ENCODE data around the gene TTC8.

DNA sequence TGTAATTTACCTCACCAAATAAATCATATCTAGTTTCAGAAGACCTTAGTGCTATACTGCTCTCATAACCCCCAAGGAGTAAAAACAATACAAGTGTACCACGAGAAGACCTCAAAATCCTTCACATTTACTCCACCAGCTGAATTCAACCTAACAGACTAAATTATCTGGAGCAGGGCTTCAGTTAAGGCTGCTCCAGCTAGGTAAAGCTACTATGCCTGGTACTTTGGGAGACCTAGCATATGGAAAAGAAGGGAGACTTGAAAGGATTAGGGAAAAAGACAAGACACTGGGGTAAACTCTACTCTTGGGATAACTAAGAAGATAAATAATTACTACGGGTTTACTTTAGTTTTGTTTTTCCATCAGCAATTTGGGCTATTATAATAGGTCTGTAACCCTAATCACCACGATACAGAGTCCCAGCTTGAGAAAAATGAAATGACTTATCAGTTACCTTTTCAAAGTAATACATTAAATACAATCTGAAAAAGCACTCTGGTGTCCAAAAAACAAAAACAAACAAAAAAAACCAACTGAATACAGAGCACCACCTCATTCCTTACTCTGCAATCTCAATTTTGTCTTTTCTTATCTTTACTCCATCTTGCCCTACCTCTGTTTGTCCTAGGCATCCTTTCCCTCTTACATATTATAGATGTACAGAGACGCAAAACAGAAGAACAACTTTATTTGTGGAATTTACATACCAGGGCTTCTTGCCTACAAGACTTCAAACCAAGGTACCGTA lies 33.8 kb upstream of the TTC8 start:
- TF ChIP-seq SIN3A (IDR thresholded peaks at IDR 0.05; ENCODE audit: borderline replicate concordance, low read depth, low read length) (no peak), JUND (IDR thresholded peaks at IDR 0.05) (no peak)
- TF ChIP-seq, protein P1, sequence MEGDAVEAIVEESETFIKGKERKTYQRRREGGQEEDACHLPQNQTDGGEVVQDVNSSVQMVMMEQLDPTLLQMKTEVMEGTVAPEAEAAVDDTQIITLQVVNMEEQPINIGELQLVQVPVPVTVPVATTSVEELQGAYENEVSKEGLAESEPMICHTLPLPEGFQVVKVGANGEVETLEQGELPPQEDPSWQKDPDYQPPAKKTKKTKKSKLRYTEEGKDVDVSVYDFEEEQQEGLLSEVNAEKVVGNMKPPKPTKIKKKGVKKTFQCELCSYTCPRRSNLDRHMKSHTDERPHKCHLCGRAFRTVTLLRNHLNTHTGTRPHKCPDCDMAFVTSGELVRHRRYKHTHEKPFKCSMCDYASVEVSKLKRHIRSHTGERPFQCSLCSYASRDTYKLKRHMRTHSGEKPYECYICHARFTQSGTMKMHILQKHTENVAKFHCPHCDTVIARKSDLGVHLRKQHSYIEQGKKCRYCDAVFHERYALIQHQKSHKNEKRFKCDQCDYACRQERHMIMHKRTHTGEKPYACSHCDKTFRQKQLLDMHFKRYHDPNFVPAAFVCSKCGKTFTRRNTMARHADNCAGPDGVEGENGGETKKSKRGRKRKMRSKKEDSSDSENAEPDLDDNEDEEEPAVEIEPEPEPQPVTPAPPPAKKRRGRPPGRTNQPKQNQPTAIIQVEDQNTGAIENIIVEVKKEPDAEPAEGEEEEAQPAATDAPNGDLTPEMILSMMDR (IDR thresholded peaks at IDR 0.05) = no peak

Data from SK-N-SH (cell line).